NCI-H69 (cell line): ENCODE results near the gene FAM156A.
"Not testable (repeated sequence)": the region's sequence is repeated elsewhere in the genome, so short reads cannot be mapped to it uniquely, and the experiment has no call there.

Experiments used
- DNase-seq: peaks from one replicate; lab custom pipeline; 2025; lab: John Stamatoyannopoulos, UW

FAM156A gene

DNA sequence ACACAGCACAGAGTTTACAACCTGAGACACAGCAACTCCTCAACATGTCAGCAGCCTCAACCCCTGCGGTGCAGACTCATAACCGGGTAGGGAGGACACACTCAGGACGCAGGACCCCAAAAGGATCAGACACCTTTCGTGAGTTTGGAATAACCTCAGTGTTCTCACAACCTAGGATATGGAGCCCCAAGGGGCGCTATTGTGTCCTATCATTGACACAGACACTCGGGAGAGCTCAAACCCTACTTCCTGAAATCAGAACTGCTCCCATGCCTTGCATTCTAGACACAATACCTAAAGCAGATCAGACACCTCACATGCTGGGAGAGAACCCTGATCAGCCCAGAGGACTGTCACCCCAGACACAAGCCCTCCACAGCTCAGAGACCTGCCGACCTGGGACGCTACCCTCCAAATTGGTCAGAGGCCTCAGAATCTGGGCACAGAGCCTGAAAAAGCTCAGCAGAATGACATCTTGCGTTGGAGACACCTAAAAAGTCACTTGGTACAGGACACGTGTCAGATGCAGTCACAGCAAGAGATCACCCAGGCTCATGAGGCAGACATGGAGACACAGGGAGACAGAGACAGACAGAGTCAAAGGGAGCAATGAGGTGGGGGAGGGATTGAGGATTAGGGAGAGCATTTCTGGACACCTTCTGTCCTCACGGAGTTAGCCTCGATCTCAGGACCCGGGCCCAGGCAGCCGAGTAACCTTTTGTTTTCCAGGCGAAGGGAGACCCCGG is 8.8 kb upstream of the FAM156A start:
- not testable (repeated sequence) for DNase-seq

DNA sequence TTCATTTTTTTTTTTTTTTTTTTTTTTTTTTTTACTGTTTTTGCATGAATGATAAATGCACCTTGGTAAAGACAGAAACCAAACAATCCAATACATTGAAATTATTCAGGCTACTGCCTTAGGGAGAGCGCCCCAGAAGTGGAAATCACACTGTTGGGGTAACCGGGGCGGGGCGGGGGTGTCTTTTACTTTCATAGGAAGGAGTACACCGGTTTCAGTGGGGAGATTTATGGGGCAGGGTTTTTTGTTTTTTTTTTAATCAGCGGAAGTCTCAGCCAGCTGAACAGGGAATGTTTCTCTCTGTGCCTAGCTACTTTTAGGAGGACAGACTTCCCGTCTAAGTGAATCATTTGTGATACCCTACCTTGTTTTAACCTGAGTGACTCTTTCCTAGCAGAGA is 643 bp upstream of the FAM156A start:
- DNase-seq = not testable (repeated sequence)

DNA sequence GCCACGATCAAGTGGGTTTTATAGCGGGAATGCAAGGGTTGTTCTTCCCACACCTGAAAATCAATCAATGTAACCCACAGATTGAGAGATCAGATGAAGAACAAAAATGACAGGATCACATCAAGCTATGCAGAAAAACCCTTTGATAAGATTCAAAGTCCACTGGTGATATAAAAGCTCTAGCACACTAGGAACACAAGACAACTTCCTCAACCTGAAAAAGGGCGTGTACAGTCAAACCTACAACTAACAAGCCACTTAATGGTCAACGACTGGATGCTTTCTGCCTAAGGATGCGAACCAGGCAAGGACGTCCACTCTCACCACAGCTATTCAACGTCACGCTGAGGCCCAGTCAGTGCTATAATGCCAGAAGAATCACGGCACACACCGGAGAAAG is 8.4 kb downstream of the FAM156A start:
- DNase-seq = not testable (repeated sequence)

DNA sequence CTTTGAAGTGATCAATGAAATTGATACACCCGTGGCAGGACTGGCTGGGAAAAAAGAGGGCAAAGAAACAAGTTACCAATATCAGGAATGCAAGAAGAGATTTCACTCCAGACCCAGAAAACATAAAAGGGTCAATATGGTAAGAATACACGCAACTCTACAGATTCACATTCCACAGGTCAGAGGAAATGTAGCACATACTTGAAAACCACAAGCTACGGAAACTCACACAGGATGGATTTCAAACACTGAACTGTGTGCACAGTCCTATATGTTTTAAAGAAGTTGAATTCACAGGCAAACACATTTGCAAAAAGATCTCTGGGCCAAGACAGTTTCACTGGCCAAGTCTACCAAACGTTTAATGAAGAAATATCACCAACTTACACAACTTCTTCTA is 9.0 kb downstream of the FAM156A start:
- not testable (repeated sequence) for DNase-seq

DNA sequence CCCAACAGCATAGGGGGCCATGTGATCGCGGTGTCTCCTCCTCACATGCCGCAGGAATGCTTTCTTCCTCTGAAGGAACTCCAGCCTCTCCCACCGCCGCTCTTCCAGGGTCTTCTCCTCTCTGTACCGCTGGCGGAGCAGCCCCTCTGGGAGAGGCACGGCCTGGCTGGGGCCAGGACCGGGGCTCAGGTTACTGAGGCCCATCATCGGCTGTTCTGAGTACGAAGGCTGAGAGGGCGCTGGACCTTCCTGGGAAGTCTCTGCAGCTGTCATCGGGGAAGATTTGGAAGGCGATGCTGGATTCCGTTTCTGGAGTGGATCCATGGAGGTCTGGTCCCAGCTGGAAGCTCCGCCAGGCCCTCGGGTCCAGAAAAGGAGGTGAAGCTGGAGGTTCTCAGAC is 10.1 kb downstream of the FAM156A start:
- DNase-seq = not testable (repeated sequence)

DNA sequence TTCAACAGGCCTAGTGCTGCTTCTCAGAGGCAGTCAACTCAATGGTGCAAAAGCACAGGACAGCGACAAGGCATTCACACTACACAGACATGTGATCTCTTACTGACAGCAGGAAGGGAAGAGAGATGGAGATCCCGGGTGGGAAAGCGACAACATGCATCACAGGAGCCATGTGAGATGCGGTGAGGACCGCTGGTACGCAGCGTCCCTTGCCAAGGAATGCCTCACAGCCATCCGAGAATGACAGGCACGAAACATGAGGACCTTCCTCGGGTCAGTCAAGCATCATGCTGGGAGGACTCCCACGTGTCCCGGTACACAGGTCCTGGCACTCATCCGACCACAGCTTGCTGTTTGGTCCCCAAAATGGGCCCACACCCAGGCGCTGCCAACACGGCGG is 10.8 kb downstream of the FAM156A start:
- not testable (repeated sequence) for DNase-seq

DNA sequence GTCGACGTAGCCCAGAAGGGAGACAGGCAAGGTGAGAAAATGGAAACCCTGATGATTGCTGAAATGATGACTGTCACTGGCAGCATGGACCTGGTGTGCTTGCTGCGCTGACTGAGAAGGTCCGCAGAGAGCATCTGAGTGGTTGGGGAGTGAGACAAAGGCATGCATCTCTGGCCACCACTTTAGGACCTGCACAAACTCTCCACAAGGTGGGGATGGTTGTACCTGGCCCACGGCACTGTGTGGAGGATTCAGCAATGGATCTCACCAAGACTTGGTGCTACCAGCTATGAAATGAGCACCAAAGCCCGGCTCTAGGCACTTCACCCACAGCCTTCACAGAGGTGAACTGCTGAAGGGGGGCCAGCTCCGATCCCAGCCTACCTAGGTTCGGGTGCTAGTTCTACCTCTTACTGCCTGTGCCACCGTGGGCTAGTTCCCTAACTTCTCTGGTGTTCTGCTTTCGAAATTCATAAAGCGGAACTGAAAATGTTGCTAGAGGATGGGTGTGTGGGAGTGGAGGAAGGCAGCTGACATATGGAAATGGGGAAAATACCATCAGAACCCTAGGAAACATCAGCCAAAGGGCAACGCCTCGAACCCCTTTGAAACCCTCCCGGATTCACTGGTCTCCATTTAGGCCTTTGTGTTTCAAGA is 12.4 kb downstream of the FAM156A start:
- not testable (repeated sequence) for DNase-seq

DNA sequence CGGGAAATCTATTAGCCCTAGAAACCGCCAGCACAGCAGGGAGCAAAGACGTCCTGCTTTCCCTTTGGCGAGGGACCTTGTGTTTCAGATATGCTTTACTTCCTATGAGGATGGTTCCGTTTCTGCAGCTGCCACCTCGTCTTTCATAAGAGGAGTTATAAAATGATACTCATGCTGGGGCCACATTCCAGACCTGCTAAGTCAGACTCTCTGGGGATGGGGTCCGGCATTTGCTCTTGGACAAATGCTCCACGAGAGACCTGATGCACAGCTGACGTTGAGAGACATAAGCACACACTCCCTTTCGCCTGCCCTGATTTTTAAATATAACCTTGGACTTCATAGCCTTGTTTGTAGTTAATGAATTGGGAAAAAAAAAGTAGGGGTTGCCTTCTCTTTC is 16.6 kb downstream of the FAM156A start:
- not testable (repeated sequence) for DNase-seq

DNA sequence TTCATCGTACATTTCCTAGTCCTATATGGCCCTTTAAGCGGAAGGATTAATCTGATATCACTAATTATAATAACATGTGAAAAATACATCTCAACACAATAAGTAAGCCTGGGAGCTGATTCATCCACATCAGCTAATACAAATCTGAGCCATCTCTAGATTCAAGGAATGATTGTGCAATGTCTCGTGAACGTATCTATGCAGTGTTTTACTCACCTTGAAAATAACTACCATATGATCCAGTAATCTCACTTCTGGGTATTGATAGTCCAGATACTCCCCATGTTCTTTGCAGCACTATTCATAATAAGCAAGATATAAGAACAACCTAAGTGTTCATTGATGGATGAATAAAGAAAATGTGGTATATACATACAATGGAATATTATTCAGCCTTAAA is 17.6 kb downstream of the FAM156A start:
- DNase-seq = not testable (repeated sequence)

DNA sequence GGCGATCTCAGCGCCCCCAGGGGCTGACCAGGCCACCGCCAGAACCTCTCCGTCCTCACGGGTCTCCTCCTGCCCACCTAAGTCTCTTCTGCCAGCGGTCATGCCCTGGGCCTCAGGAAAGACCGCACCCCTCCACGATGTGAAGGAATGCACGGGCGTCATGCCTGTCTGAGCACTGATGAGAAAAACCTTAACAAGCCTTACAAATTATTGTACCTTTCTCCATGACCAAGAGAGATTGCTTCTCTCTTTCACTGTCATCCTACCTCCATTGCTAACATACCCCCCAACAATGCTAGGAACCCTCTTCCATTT is 22.9 kb downstream of the FAM156A start:
- not testable (repeated sequence) for DNase-seq

DNA sequence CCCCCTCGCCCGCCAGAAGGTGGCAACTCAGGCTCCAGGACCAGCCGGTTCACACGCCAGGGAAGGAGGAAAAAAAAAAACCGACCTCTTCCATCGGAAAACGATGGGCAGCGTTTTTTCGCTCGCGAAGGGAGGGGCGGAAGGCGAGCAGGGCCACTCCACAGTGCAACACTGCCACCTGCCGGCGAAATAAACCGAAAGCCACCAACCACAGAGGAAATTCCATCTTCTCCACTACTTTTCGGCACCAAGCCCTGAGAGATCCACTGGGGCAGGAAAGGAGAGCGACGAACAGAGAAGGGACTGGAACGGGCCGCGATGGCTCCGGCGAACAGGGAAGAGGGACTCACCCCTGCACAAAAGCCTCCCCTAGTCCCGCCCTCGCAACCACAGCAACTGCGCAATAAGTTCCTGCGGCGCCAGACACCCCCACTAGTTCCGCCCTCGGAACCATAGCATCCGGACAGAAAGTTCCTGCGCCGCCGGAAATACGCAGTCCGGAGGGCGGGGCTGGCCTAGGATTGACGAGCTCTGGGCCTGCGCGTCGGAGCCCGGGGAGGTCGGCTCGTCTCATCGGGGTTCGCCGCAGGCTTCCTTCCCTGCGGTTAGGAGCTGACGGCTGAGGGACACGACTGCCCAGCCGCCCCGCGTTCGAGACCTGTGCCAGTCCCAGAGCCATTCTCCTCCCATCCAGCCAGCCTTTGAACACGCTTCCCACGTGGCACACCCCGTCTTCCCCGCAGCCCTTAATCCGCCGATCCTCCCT is 23.4 kb downstream of the FAM156A start:
- DNase-seq = peak; percentile 95

DNA sequence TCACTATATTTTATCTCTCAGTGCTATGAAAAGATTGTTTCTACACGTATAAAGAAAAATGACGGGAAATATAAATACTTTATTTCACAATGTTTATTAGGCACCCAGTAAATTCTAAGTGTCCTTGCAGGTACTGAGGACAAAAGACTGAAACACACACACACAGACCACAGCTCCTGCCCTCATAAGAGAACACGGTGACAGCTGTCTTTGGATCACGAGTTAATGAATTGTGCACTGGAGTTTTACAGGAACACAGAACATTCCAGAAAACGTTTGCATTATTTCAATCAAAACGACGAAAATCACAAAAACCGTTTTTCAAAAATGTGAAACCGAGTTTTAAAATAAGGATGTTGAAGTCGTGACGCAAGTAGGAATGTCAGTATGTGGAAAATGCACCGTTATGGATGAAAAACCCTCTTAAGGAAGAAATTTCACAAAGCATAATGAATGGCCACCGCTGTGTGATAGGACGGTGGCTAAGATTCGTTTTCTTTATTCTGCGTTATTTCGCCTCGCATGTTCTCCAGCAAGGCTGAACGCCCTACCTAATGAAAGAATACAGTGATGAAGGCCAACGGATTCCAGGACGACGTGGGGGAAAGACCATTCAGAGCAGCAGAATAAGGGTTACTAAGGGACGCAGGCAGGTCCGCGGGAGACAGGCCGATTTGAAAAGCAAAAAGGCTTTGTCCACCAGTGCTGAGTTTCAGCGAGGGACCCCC is 24.2 kb downstream of the FAM156A start:
- DNase-seq = peak; percentile 30

DNA sequence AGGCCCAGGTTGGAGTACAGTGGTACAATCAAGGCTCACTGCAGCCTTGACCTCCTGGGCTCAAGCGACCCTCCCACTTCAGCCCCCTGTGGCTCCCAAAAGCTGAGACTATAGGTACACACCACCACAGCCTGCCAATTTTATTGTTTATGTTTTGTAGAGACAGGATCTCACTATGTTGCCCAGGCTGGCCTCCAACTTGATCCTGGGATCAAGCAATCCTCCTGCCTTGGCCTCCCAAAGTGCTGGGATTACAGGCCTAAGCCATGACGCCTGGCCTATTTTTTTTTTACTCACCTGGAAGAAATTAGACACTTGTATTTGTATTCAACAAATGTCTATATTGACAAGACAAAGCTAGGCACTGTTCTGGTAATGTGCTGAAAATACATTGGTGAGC is 25.1 kb downstream of the FAM156A start:
- no peak for DNase-seq

DNA sequence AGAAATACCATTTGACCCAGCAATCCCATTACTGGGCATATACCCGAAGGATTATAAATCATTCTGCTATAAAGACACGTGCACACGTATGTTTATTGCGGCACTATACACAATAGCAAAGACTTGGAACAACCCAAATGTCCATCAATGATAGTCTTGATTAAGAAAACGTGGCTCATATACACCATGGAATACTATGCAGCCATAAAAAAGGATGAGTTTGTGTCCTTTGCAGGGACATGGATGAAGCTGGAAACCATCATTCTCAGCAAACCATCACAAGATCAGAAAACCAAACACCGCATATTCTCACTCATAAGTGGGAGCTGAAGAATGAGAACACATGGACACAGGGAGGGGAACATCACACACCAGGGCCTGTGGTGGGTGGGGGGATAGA is 28.1 kb downstream of the FAM156A start:
- DNase-seq = not testable (repeated sequence)

DNA sequence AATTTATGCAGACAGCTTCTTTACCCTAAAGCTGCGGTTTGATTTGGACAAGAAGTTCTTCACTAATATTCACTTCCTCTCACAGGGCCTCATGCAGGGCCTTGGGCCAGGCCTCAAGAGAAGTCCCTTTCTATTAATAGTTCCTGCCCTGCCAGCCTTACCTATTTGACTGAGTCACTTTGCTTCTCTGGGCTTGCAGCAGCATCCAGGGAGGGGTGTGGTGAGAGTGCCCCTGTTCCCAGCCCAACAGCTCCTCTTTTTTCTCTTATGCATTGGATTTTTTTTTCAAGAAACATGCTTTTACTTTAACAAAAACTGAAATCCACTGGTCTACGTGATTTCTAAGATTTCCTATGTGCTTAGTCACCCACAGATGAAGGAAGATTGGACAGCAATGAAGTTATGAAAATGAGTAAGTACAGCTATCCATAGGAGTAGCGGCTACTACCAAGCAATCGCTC is 34.5 kb downstream of the FAM156A start:
- DNase-seq = no peak

DNA sequence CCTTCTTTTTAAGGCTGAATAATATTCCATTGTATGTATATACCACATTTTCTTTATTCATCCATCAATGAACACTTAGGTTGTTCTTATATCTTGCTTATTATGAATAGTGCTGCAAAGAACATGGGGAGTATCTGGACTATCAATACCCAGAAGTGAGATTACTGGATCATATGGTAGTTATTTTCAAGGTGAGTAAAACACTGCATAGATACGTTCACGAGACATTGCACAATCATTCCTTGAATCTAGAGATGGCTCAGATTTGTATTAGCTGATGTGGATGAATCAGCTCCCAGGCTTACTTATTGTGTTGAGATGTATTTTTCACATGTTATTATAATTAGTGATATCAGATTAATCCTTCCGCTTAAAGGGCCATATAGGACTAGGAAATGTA is 43.6 kb downstream of the FAM156A start:
- not testable (repeated sequence) for DNase-seq

DNA sequence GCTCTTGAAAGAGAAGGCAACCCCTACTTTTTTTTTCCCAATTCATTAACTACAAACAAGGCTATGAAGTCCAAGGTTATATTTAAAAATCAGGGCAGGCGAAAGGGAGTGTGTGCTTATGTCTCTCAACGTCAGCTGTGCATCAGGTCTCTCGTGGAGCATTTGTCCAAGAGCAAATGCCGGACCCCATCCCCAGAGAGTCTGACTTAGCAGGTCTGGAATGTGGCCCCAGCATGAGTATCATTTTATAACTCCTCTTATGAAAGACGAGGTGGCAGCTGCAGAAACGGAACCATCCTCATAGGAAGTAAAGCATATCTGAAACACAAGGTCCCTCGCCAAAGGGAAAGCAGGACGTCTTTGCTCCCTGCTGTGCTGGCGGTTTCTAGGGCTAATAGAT is 44.6 kb downstream of the FAM156A start:
- DNase-seq = not testable (repeated sequence)

DNA sequence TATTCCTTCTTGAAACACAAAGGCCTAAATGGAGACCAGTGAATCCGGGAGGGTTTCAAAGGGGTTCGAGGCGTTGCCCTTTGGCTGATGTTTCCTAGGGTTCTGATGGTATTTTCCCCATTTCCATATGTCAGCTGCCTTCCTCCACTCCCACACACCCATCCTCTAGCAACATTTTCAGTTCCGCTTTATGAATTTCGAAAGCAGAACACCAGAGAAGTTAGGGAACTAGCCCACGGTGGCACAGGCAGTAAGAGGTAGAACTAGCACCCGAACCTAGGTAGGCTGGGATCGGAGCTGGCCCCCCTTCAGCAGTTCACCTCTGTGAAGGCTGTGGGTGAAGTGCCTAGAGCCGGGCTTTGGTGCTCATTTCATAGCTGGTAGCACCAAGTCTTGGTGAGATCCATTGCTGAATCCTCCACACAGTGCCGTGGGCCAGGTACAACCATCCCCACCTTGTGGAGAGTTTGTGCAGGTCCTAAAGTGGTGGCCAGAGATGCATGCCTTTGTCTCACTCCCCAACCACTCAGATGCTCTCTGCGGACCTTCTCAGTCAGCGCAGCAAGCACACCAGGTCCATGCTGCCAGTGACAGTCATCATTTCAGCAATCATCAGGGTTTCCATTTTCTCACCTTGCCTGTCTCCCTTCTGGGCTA is 48.9 kb downstream of the FAM156A start:
- not testable (repeated sequence) for DNase-seq

DNA sequence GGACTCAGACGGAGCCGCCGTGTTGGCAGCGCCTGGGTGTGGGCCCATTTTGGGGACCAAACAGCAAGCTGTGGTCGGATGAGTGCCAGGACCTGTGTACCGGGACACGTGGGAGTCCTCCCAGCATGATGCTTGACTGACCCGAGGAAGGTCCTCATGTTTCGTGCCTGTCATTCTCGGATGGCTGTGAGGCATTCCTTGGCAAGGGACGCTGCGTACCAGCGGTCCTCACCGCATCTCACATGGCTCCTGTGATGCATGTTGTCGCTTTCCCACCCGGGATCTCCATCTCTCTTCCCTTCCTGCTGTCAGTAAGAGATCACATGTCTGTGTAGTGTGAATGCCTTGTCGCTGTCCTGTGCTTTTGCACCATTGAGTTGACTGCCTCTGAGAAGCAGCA is 50.4 kb downstream of the FAM156A start:
- not testable (repeated sequence) for DNase-seq

DNA sequence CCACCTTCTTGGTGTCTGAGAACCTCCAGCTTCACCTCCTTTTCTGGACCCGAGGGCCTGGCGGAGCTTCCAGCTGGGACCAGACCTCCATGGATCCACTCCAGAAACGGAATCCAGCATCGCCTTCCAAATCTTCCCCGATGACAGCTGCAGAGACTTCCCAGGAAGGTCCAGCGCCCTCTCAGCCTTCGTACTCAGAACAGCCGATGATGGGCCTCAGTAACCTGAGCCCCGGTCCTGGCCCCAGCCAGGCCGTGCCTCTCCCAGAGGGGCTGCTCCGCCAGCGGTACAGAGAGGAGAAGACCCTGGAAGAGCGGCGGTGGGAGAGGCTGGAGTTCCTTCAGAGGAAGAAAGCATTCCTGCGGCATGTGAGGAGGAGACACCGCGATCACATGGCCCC is 51.2 kb downstream of the FAM156A start:
- DNase-seq = not testable (repeated sequence)

DNA sequence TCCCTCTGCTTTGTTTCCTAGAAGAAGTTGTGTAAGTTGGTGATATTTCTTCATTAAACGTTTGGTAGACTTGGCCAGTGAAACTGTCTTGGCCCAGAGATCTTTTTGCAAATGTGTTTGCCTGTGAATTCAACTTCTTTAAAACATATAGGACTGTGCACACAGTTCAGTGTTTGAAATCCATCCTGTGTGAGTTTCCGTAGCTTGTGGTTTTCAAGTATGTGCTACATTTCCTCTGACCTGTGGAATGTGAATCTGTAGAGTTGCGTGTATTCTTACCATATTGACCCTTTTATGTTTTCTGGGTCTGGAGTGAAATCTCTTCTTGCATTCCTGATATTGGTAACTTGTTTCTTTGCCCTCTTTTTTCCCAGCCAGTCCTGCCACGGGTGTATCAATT is 52.2 kb downstream of the FAM156A start:
- DNase-seq = not testable (repeated sequence)

DNA sequence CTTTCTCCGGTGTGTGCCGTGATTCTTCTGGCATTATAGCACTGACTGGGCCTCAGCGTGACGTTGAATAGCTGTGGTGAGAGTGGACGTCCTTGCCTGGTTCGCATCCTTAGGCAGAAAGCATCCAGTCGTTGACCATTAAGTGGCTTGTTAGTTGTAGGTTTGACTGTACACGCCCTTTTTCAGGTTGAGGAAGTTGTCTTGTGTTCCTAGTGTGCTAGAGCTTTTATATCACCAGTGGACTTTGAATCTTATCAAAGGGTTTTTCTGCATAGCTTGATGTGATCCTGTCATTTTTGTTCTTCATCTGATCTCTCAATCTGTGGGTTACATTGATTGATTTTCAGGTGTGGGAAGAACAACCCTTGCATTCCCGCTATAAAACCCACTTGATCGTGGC is 52.8 kb downstream of the FAM156A start:
- DNase-seq = not testable (repeated sequence)
